Measurements from ENCODE around the gene PDZD2. TPM values are rescaled to one million over a fixed set of nuclear protein-coding genes. Genes with fewer than 3 reads are reported as not detected.
"Not testable (repeated sequence)": the region's sequence is repeated elsewhere in the genome, so short reads cannot be mapped to it uniquely, and the experiment has no call there.

PDZD2 gene
- total and polyA plus RNA-seq, 12 donors: 2.2 to 10.3 (median 5.0) TPM

DNA sequence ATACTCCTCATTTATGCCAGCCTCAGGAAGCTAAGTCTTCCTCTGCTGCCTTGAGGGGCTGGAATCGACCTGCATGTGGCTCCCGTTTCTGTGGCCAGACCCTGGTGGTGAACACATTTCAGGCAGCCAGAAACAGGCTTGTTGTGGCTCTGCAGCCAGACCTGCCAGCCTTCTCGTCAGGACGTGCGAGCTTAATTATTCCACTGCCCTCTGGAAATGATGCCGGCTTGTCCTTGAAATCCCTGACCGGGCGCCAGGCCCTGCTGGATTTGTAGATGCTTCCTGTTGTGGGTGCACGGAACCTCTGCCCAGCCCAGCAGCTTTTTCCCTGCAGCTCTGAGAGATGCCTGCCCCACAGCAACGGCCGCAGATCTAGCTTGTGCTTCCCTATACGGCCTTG, 41.6 kb downstream of the PDZD2 start:
- Histone ChIP-seq H3K4me3 (no peak overlapping the region), H3K4me1 (replicated peaks in 1 of 2) (peaks cover 3 to 5% of the 10 kb centered on the region in 2 donors), H3K27ac (no peak overlapping the region), H3K27me3 (no peaks in the 10 kb centered on the region), H3K36me3 (replicated peaks in 1 of 2) (no peaks in the 10 kb centered on the region), H3K9me3 (replicated peaks in 1 of 3) (no peaks in the 10 kb centered on the region)
- peak; percentile 39 to 86 (median 82) for DNase-seq
- TF ChIP-seq POLR2A (IDR thresholded peaks at IDR 0.05): no peak
- TF ChIP-seq, protein P1, sequence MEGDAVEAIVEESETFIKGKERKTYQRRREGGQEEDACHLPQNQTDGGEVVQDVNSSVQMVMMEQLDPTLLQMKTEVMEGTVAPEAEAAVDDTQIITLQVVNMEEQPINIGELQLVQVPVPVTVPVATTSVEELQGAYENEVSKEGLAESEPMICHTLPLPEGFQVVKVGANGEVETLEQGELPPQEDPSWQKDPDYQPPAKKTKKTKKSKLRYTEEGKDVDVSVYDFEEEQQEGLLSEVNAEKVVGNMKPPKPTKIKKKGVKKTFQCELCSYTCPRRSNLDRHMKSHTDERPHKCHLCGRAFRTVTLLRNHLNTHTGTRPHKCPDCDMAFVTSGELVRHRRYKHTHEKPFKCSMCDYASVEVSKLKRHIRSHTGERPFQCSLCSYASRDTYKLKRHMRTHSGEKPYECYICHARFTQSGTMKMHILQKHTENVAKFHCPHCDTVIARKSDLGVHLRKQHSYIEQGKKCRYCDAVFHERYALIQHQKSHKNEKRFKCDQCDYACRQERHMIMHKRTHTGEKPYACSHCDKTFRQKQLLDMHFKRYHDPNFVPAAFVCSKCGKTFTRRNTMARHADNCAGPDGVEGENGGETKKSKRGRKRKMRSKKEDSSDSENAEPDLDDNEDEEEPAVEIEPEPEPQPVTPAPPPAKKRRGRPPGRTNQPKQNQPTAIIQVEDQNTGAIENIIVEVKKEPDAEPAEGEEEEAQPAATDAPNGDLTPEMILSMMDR (IDR thresholded peaks at IDR 0.05): no peak
- intact Hi-C loops (cut with DNase I): no loop called here
- 46 to 61% (median 55%) methylated on average over 5 to 12 of the region's 12 CpGs for WGBS, 4 donors

DNA sequence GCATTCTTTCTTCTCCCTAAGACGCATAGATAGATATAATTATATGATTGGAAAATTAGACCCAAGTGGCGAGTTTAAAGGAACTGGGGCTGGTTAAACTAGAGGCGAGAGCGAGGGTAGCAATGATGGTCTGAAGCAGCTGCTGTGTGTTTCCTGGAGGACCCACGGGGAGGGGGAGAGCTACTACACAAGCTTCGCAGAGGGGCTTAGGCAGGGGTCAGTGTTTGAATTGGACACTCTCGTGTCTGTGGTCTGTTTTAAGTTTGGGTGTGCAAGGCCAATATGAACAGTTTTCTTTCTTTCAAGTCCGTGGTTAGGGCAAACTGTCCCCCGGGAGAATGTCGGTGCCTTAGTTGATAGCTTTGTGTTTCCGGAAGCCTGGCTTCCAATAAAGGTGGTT, 43.1 kb downstream of the PDZD2 start:
- Histone ChIP-seq H3K9me3 (replicated peaks in 1 of 3) (no peaks in the 10 kb centered on the region), H3K36me3 (replicated peaks in 1 of 2) (no peaks in the 10 kb centered on the region), H3K4me1 (replicated peaks in 1 of 2) (no peaks in the 10 kb centered on the region), H3K27ac (no peak overlapping the region), H3K27me3 (no peaks in the 10 kb centered on the region), H3K4me3 (no peak overlapping the region)
- intact Hi-C loops (cut with DNase I): no loop called here
- DNase-seq: no peak
- no peak for TF ChIP-seq POLR2A (IDR thresholded peaks at IDR 0.05)
- TF ChIP-seq, protein P1 (IDR thresholded peaks at IDR 0.05): no peak
- 73 to 90% (median 78%) methylated on average over 11 of the region's 11 CpGs for WGBS, 4 donors

DNA sequence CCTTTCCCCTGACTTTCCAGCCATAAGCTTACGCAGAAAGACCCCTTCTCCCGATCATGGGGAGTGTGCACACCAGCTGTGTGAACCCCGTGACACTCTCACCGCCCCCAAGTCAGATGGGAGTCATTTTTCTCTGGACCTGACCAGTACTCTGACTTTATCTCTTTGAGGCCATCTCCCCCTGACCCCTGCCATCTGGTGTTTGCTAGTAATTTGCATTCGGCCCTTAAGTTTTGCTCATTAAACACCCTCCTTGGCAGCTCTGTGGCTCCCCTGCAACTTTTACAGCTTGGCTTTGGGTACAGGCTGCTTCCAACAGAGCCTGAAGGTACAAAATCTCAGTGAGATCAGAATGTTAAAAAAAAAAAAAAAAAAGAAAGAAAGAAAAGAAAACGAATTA, 43.9 kb downstream of the PDZD2 start:
- Histone ChIP-seq H3K27ac (no peak overlapping the region), H3K9me3 (replicated peaks in 1 of 3) (no peaks in the 10 kb centered on the region), H3K4me1 (replicated peaks in 1 of 2) (no peaks in the 10 kb centered on the region), H3K27me3 (no peaks in the 10 kb centered on the region), H3K4me3 (no peak overlapping the region), H3K36me3 (replicated peaks in 1 of 2) (no peaks in the 10 kb centered on the region)
- WGBS, 4 donors: 61 to 70% (median 70%) methylated on average over 6 of the region's 6 CpGs
- intact Hi-C loops (cut with DNase I): no loop called here
- TF ChIP-seq, protein P1 (IDR thresholded peaks at IDR 0.05): no peak
- TF ChIP-seq POLR2A (IDR thresholded peaks at IDR 0.05): no peak
- DNase-seq: no peak

DNA sequence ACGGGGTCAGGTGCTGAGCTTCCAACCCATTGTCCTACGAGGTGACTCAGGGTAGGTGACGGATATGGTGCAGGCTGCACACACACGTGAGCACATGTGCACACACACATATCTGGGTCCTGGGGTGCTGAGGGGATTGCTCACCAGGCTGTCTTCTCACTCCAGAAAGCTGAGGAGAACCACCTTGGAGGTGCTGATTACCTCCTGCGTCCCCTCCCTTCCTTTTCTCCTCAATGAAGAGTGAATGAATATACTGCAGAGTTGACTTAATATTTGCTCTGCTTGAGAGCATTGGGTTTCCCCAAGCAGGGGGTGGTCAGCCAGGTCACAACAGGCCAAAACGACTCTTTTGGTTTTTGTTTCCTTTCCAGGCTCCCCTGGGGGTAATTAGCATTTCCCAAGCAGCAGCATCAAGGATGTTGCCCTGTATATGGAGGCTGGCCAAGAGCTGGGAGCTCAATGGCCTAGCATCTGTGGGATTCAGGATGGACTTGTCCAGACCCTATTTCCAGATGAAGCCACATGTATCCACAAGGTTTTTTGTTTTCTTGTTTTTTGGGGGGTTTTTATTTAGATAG, 49.7 kb downstream of the PDZD2 start:
- WGBS, 4 donors: 62 to 79% (median 70%) methylated on average over 6 of the region's 6 CpGs
- TF ChIP-seq, protein P1 (IDR thresholded peaks at IDR 0.05): no peak
- no peak for TF ChIP-seq POLR2A (IDR thresholded peaks at IDR 0.05)
- Histone ChIP-seq H3K4me3 (no peak overlapping the region), H3K9me3 (replicated peaks in 1 of 3) (no peaks in the 10 kb centered on the region), H3K4me1 (replicated peaks in 1 of 2) (no peaks in the 10 kb centered on the region), H3K27ac (no peak overlapping the region), H3K36me3 (replicated peaks in 1 of 2) (no peaks in the 10 kb centered on the region), H3K27me3 (no peaks in the 10 kb centered on the region)
- DNase-seq: no peak
- intact Hi-C loops (cut with DNase I): no loop called here

DNA sequence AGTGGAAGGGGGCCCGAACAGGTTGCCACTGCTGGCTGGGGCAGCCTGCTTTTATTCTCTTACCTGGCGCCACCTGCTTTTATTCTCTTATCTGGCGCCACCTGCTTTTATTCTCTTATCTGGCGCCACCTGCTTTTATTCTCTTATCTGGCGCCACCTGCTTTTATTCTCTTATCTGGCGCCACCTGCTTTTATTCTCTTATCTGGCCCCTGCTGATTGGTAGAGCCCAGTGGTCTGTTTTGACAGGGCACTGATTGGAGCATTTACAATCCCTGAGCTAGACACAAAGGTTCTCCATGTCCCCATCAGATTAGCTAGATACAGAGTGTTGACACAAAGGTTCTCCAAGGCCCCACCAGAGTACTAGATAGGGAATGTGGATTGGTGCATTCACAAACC, 52.5 kb downstream of the PDZD2 start:
- H3K36me3 ChIP-seq (replicated peaks in 1 of 2); H3K4me1 ChIP-seq (replicated peaks in 1 of 2); DNase-seq; H3K27ac ChIP-seq; H3K9me3 ChIP-seq (replicated peaks in 1 of 3); intact Hi-C loops (cut with DNase I); H3K27me3 ChIP-seq; H3K4me3 ChIP-seq: not testable (repeated sequence)
- WGBS, 4 donors: 92 to 97% (median 94%) methylated on average over 6 of the region's 6 CpGs
